ENCODE results near the gene SNX15.
A peak's percentile ranks its signal among the peaks of the same experiment; 100 is the strongest.
"Not testable (repeated sequence)": the region's sequence is repeated elsewhere in the genome, so short reads cannot be mapped to it uniquely, and the experiment has no call there.

Gene SNX15

GRCh38 chr11:65016705-65017104, 10.5 kb upstream of the SNX15 start:
- no peak for DNase-seq (ENCODE audit: low read depth in 2 of 2)
- no peak for TF ChIP-seq CTCF (IDR thresholded peaks at IDR 0.05; ENCODE audit: low read depth, low read length)
- H3K4me3 ChIP-seq (replicated peaks in 1 of 2; ENCODE audit: low read depth in 2 of 2, low read length in 2 of 2): no peak overlapping the region

GRCh38 chr11:65017937-65018336, 9.3 kb upstream of the SNX15 start:
- no peak for DNase-seq (ENCODE audit: low read depth in 2 of 2)
- TF ChIP-seq CTCF (IDR thresholded peaks at IDR 0.05; ENCODE audit: low read depth, low read length): no peak
- no peak overlapping the region for H3K4me3 ChIP-seq (replicated peaks in 1 of 2; ENCODE audit: low read depth in 2 of 2, low read length in 2 of 2)

- H3K4me3 ChIP-seq (replicated peaks in 1 of 2; ENCODE audit: low read depth in 2 of 2, low read length in 2 of 2): no peak overlapping the region
- no peak for DNase-seq (ENCODE audit: low read depth in 2 of 2)
- no peak for TF ChIP-seq CTCF (IDR thresholded peaks at IDR 0.05; ENCODE audit: low read depth, low read length)
Measured at GRCh38 chr11:65019824-65020223, 7.4 kb upstream of the SNX15 start.

- no peak overlapping the region for H3K4me3 ChIP-seq (replicated peaks in 1 of 2; ENCODE audit: low read depth in 2 of 2, low read length in 2 of 2)
- TF ChIP-seq CTCF (IDR thresholded peaks at IDR 0.05; ENCODE audit: low read depth, low read length): no peak
- DNase-seq (ENCODE audit: low read depth in 2 of 2): no peak
Measured at GRCh38 chr11:65021003-65021402, 6.2 kb upstream of the SNX15 start.

- H3K4me3 ChIP-seq (replicated peaks in 1 of 2; ENCODE audit: low read depth in 2 of 2, low read length in 2 of 2): no peak overlapping the region
- no peak for TF ChIP-seq CTCF (IDR thresholded peaks at IDR 0.05; ENCODE audit: low read depth, low read length)
- DNase-seq (ENCODE audit: low read depth in 2 of 2): no peak
Measured at GRCh38 chr11:65021509-65021908, 5.7 kb upstream of the SNX15 start.

- not testable (repeated sequence) for H3K4me3 ChIP-seq (replicated peaks in 1 of 2; ENCODE audit: low read depth in 2 of 2, low read length in 2 of 2); DNase-seq (ENCODE audit: low read depth in 2 of 2)
Measured at GRCh38 chr11:65023502-65023901, 3.7 kb upstream of the SNX15 start.

GRCh38 chr11:65026810-65027209, 429 bp upstream of the SNX15 start:
- H3K4me3 ChIP-seq (replicated peaks in 1 of 2; ENCODE audit: low read depth in 2 of 2, low read length in 2 of 2): peak overlapping the region in 1 of 2 donors; percentile 30
- no peak for TF ChIP-seq CTCF (IDR thresholded peaks at IDR 0.05; ENCODE audit: low read depth, low read length)
- DNase-seq (ENCODE audit: low read depth in 2 of 2): no peak
